Trophoblast cell (in vitro differentiated cells and primary cell): ENCODE measurements around the gene CLEC18B.
A peak's percentile ranks its signal among the peaks of the same experiment; 100 is the strongest.

Experiments used
- DNase-seq, 2 donors: peaks; one replicate each; pipeline ENCODE4 v3.0.0-alpha.2; 2016
- H2AFZ ChIP-seq: 2 replicates; pipeline ENCODE4 v1.6.1; 2013; ENCODE audit warnings: low read length, moderate library complexity, mild to moderate bottlenecking; ENCODE audit not compliant: insufficient read depth, poor library complexity
- H2AK5ac ChIP-seq: 2 replicates; pipeline ENCODE4 v1.6.1; 2013; ENCODE audit warnings: mild to moderate bottlenecking, low read length
- H2BK120ac ChIP-seq: 2 replicates; pipeline ENCODE4 v1.6.1; 2013; ENCODE audit warnings: low read length, mild to moderate bottlenecking, moderate library complexity; ENCODE audit not compliant: insufficient read depth, poor library complexity
- H2BK12ac ChIP-seq: 2 replicates; pipeline ENCODE4 v1.6.1; 2013; ENCODE audit warnings: mild to moderate bottlenecking, low read length, moderate library complexity
- H2BK5ac ChIP-seq: 2 replicates; pipeline ENCODE4 v1.6.1; 2013; ENCODE audit warnings: low read length, low read depth, moderate library complexity, mild to moderate bottlenecking; ENCODE audit not compliant: poor library complexity
- H3K14ac ChIP-seq: 2 replicates; pipeline ENCODE4 v1.6.1; 2013; ENCODE audit warnings: mild to moderate bottlenecking, low read length
- H3K18ac ChIP-seq: 2 replicates; pipeline ENCODE4 v1.6.1; 2013; ENCODE audit warnings: mild to moderate bottlenecking, low read length
- H3K23ac ChIP-seq: 2 replicates; pipeline ENCODE4 v1.6.1; 2013; ENCODE audit warnings: low read length
- H3K27ac ChIP-seq: 2 replicates; pipeline ENCODE4 v1.5.1; 2013; ENCODE audit warnings: low read depth, mild to moderate bottlenecking, inconsistent platforms, low read length, moderate library complexity
- H3K27me3 ChIP-seq: 2 replicates; pipeline ENCODE4 v1.6.1; 2013; ENCODE audit warnings: inconsistent platforms, mild to moderate bottlenecking, low read length, moderate library complexity; ENCODE audit not compliant: insufficient read depth
- H3K36me3 ChIP-seq, 2 experiments: 1 replicate in 1 of 2; 2 replicates in 1 of 2; pipeline ENCODE4 v1.6.1; 2013; ENCODE audit warnings: low read length in 2 of 2, mild to moderate bottlenecking in 2 of 2, moderate library complexity in 1 of 2; ENCODE audit not compliant: insufficient read depth in 2 of 2, control insufficient read depth in 1 of 2
- H3K4ac ChIP-seq: 2 replicates; pipeline ENCODE4 v1.6.1; 2013; ENCODE audit warnings: low read depth, mild to moderate bottlenecking, low read length, moderate library complexity
- H3K4me1 ChIP-seq, 2 experiments: 1 replicate in 1 of 2; 2 replicates in 1 of 2; pipeline ENCODE4 v1.6.1; 2013; ENCODE audit warnings: low read length in 2 of 2, mild to moderate bottlenecking in 2 of 2, moderate library complexity in 1 of 2; ENCODE audit not compliant: insufficient read depth in 2 of 2, control insufficient read depth in 1 of 2
- H3K4me2 ChIP-seq: 2 replicates; pipeline ENCODE4 v1.6.1; 2013; ENCODE audit warnings: inconsistent platforms, mild to moderate bottlenecking, low read length, moderate library complexity
- H3K4me3 ChIP-seq: 2 replicates; pipeline ENCODE4 v1.5.1; 2013; ENCODE audit warnings: mild to moderate bottlenecking, low read depth, low read length, inconsistent platforms
- H3K79me1 ChIP-seq: one replicate; pipeline ENCODE4 v1.6.1; 2013; ENCODE audit warnings: low read length
- H3K79me2 ChIP-seq: 2 replicates; pipeline ENCODE4 v1.6.1; 2013; ENCODE audit warnings: low read length, mild to moderate bottlenecking; ENCODE audit not compliant: control insufficient read depth, insufficient read depth, poor library complexity
- H3K9ac ChIP-seq: 2 replicates; pipeline ENCODE4 v1.6.1; 2013; ENCODE audit warnings: mild to moderate bottlenecking, low read length
- H3K9me3 ChIP-seq: 2 replicates; pipeline ENCODE4 v1.6.1; 2013; ENCODE audit warnings: low read depth, mild to moderate bottlenecking, control low read depth, inconsistent platforms, low read length; ENCODE audit not compliant: insufficient read depth
- H4K12ac ChIP-seq: 2 replicates; pipeline ENCODE4 v1.6.1; 2013; ENCODE audit warnings: low read depth, mild to moderate bottlenecking, low read length, moderate library complexity
- H4K8ac ChIP-seq: 2 replicates; pipeline ENCODE4 v1.6.1; 2013; ENCODE audit warnings: low read depth, mild to moderate bottlenecking, low read length, moderate library complexity
- H4K91ac ChIP-seq: one replicate; pipeline ENCODE4 v1.6.1; 2013; ENCODE audit warnings: low read depth, mild to moderate bottlenecking, low read length, moderate library complexity
- WGBS: extraction: QIAGEN DNeasy Blood & Tissue Kit; methylation state at CpG from one replicate; pipeline ENCODE4 v1.1.7; 2013; ENCODE audit warnings: missing lambda C conversion rate; ENCODE audit not compliant: insufficient read length, insufficient coverage; ENCODE audit errors: extremely low coverage; 5-methylcytosine and 5-hydroxymethylcytosine counted together

CLEC18B gene

DNA sequence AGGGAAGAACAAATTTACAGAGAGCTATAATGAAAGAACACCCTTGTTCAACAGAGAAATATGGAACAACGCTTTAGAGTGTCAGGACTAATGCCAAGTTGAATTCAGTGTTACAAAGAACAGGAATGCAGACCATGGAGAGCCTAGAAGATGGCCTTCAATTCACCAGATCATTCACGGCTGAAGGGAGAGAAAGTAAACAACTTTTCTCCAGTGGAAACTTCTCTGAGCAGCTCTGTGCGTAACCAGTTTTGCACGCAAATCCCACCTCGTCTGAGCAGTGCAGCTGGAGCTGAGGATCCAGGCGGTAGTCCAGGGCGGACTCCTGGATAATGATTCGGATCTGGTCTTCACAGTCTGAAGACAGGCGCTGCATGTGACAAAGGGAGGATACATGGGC lies 40.5 kb upstream of the CLEC18B start:
- Histone ChIP-seq H3K27me3 (no peaks in the 10 kb centered on the region), H3K79me1 (peaks cover 2% of the 10 kb centered on the region), H3K27ac (no peak overlapping the region), H3K4ac (no peak overlapping the region), H3K9me3 (no peaks in the 10 kb centered on the region), H3K4me3 (no peak overlapping the region), H3K18ac (no peak overlapping the region), H2BK5ac (no peak overlapping the region), H2BK12ac (peak overlapping the region; percentile 17), H2AK5ac (no peak overlapping the region), H3K23ac (no peak overlapping the region), H3K4me2 (no peak overlapping the region), H3K36me3 (peaks cover 27 to 35% of the 10 kb centered on the region in 2 experiments), H3K9ac (no peak overlapping the region), H2AFZ (no peak overlapping the region), H2BK120ac (no peak overlapping the region), H4K8ac (no peak overlapping the region), H4K12ac (no peak overlapping the region), H3K79me2 (no peaks in the 10 kb centered on the region), H3K4me1 (peaks cover 2 to 3% of the 10 kb centered on the region in 2 experiments), H3K14ac (no peak overlapping the region), H4K91ac (no peak overlapping the region)
- no CpG with 5 or more reads among the region's 9 CpGs for WGBS
- DNase-seq, result no peak

DNA sequence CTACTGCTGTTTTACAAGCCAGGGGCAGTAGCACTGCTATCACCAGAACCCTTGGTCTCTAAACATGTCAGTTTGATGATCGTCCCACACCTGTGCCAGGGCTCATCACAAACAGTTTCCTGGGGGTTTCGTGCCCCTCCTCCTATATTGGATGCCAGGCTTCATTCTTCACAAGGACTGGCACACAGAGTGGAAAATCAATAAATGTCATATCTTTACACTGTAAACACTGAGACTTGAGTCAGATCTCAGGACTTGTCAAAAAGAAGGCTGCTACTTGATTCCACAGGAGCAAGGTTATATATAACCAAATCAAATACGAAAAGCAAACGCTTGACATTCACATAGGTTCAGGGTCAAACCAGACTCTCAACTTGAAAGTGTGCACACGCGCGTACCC lies 39.3 kb upstream of the CLEC18B start:
- Histone ChIP-seq H4K12ac (no peak overlapping the region), H3K36me3 (peaks cover 30 to 41% of the 10 kb centered on the region in 2 experiments), H4K8ac (no peak overlapping the region), H4K91ac (no peak overlapping the region), H3K27me3 (no peaks in the 10 kb centered on the region), H2BK120ac (no peak overlapping the region), H3K27ac (no peak overlapping the region), H3K4me3 (no peak overlapping the region), H2BK5ac (no peak overlapping the region), H3K79me2 (no peaks in the 10 kb centered on the region), H3K79me1 (peaks cover 2% of the 10 kb centered on the region), H2AFZ (no peak overlapping the region), H2BK12ac (no peak overlapping the region), H3K4ac (no peak overlapping the region), H3K4me2 (no peak overlapping the region), H3K9ac (no peak overlapping the region), H3K23ac (no peak overlapping the region), H3K14ac (no peak overlapping the region), H3K18ac (no peak overlapping the region), H2AK5ac (no peak overlapping the region), H3K9me3 (no peaks in the 10 kb centered on the region), H3K4me1 (peaks cover 2 to 3% of the 10 kb centered on the region in 2 experiments)
- no CpG with 5 or more reads among the region's 7 CpGs for WGBS
- DNase-seq, result no peak

- Histone ChIP-seq H3K4me3 (no peak overlapping the region), H2BK5ac (no peak overlapping the region), H4K12ac (no peak overlapping the region), H3K27ac (no peak overlapping the region), H2AK5ac (no peak overlapping the region), H2AFZ (no peak overlapping the region), H3K27me3 (no peaks in the 10 kb centered on the region), H3K14ac (no peak overlapping the region), H3K4me1 (peaks cover 2 to 5% of the 10 kb centered on the region in 2 experiments), H4K91ac (no peak overlapping the region), H3K36me3 (peaks cover 28 to 42% of the 10 kb centered on the region in 2 experiments), H3K79me2 (no peaks in the 10 kb centered on the region), H3K79me1 (no peaks in the 10 kb centered on the region), H2BK120ac (no peak overlapping the region), H3K23ac (no peak overlapping the region), H2BK12ac (no peak overlapping the region), H3K4me2 (no peak overlapping the region), H4K8ac (no peak overlapping the region), H3K4ac (no peak overlapping the region), H3K9me3 (peaks cover 2% of the 10 kb centered on the region), H3K18ac (no peak overlapping the region), H3K9ac (no peak overlapping the region)
- WGBS, result no CpG with 5 or more reads among the region's 16 CpGs
- DNase-seq, result no peak
Observed at GRCh38 chr16:74456290-74456625, 35.0 kb upstream of the CLEC18B start.

GRCh38 chr16:74455619-74456289 lies 34.5 kb upstream of the CLEC18B start:
- Histone ChIP-seq H3K9me3 (peaks cover 2% of the 10 kb centered on the region), H3K9ac (no peak overlapping the region), H3K4me3 (no peak overlapping the region), H3K23ac (no peak overlapping the region), H4K12ac (no peak overlapping the region), H4K8ac (no peak overlapping the region), H3K27me3 (no peaks in the 10 kb centered on the region), H4K91ac (no peak overlapping the region), H2BK5ac (no peak overlapping the region), H3K4me1 (peaks cover 2 to 5% of the 10 kb centered on the region in 2 experiments), H3K18ac (no peak overlapping the region), H2AFZ (no peak overlapping the region), H2BK120ac (no peak overlapping the region), H3K4ac (no peak overlapping the region), H2BK12ac (no peak overlapping the region), H3K79me2 (no peaks in the 10 kb centered on the region), H3K79me1 (no peaks in the 10 kb centered on the region), H2AK5ac (no peak overlapping the region), H3K4me2 (no peak overlapping the region), H3K14ac (no peak overlapping the region), H3K27ac (no peak overlapping the region), H3K36me3 (peaks cover 32 to 46% of the 10 kb centered on the region in 2 experiments)
- DNase-seq, result no peak
- WGBS, result no CpG with 5 or more reads among the region's 10 CpGs
